Stimulated activated CD8-positive, alpha-beta memory T cell treated with anti-CD3 and anti-CD28 coated beads, Interleukin-4, amount 100 ng/mL, for 4 hours (primary cell): ENCODE results near the gene OR51D1.

Source experiments
- DNase-seq, 2 donors: peaks; one replicate each; pipeline ENCODE4 v3.0.0-alpha.2; 2020; ENCODE audit warnings: low read depth in 2 of 2, low spot score in 1 of 2

The OR51D1 gene

GRCh38 chr11:4636962-4637661 lies at the start of gene OR51D1:
Gene OR51D1, plus strand, starts transcription at chr11:4637477. Its CDS starts 2,314 bp downstream, at chr11:4639791.
- peak; percentile 25 to 30 for DNase-seq

- DNase-seq = no peak
Measured at GRCh38 chr11:4589017-4589416, 48.3 kb upstream of the OR51D1 start.

GRCh38 chr11:4593739-4594138 lies 43.5 kb upstream of the OR51D1 start, which contains the start of gene OR52I1:
Gene OR52I1, plus strand, starts transcription at chr11:4594039. Its CDS starts 0 bp downstream, at chr11:4594039.
- DNase-seq = no peak

GRCh38 chr11:4605057-4605456 lies 32.2 kb upstream of the OR51D1 start:
- DNase-seq = no peak

- DNase-seq = no peak
Measured at GRCh38 chr11:4606231-4607015, 30.9 kb upstream of the OR51D1 start.

- no peak for DNase-seq
Measured at GRCh38 chr11:4607096-4607495, 30.2 kb upstream of the OR51D1 start.

GRCh38 chr11:4607781-4608666 lies 29.3 kb upstream of the OR51D1 start, which contains the start of gene TRIM68:
Gene TRIM68, minus strand, starts transcription at chr11:4608231. Its CDS starts 2,727 bp downstream, at chr11:4605504.
- peak; percentile 80 to 87 for DNase-seq

- no peak for DNase-seq
Measured at GRCh38 chr11:4610258-4610935, 26.9 kb upstream of the OR51D1 start.

- no peak for DNase-seq
Measured at GRCh38 chr11:4611986-4612385, 25.3 kb upstream of the OR51D1 start.

GRCh38 chr11:4615856-4616444 lies 21.3 kb upstream of the OR51D1 start:
- no peak for DNase-seq

GRCh38 chr11:4619514-4619913 lies 17.8 kb upstream of the OR51D1 start:
- no peak for DNase-seq

- DNase-seq = no peak
Measured at GRCh38 chr11:4626207-4627099, 10.8 kb upstream of the OR51D1 start.

GRCh38 chr11:4636136-4636535 lies 1.1 kb upstream of the OR51D1 start:
- no peak for DNase-seq

GRCh38 chr11:4637662-4638047 lies 378 bp downstream of the OR51D1 start:
- DNase-seq = no peak

GRCh38 chr11:4639931-4640330 lies 2.7 kb downstream of the OR51D1 start:
- no peak for DNase-seq

GRCh38 chr11:4641501-4641900 lies 4.2 kb downstream of the OR51D1 start:
- no peak for DNase-seq

- DNase-seq = no peak
Measured at GRCh38 chr11:4642043-4642442, 4.8 kb downstream of the OR51D1 start.

GRCh38 chr11:4643076-4643475 lies 5.8 kb downstream of the OR51D1 start:
- no peak for DNase-seq

- no peak for DNase-seq
Measured at GRCh38 chr11:4643682-4644081, 6.4 kb downstream of the OR51D1 start, which contains the start of gene OR51E1. Gene OR51E1, plus strand, starts transcription at chr11:4643982. Its CDS starts 8,545 bp downstream, at chr11:4652527.
